Upper lobe of left lung (tissue), 6 donors: ENCODE results near the gene FSIP2. TPM values are rescaled to one million over a fixed set of nuclear protein-coding genes. Genes with fewer than 3 reads are reported as not detected.

Experiments
- ATAC-seq, 2 donors: fragments of 200-7000 bp; cut with Tn5 transposase; one replicate each; pipeline ENCODE4 v1.9.1; 2022; ENCODE audit warnings: mild to moderate bottlenecking in 2 of 2, moderate library complexity in 2 of 2; ENCODE audit not compliant: low FRiP score in 2 of 2
- DNase-seq, 2 donors: peaks; one replicate each; pipeline ENCODE4 v3.0.0-alpha.2; 2019 to 2020
- H3K27ac ChIP-seq, 4 donors: fragments of 200-600 bp; sonication (generic); one replicate each; pipeline ENCODE4 v1.5.1; 2016 to 2019
- H3K27me3 ChIP-seq, 4 donors: fragments of 200-600 bp; sonication (generic); one replicate each; pipeline ENCODE4 v1.5.1; 2017 to 2019
- H3K36me3 ChIP-seq, 4 donors: fragments of 200-600 bp; sonication (generic); one replicate each; pipeline ENCODE4 v1.5.1; 2016 to 2019
- H3K4me1 ChIP-seq, 4 donors: fragments of 200-600 bp; sonication (generic); one replicate each; pipeline ENCODE4 v1.5.1; 2018 to 2019
- H3K4me3 ChIP-seq, 4 donors: fragments of 200-600 bp; sonication (generic); one replicate each; pipeline ENCODE4 v1.5.1; 2017 to 2019; ENCODE audit warnings: mild to moderate bottlenecking in 2 of 4, moderate library complexity in 1 of 4
- H3K9me3 ChIP-seq, 4 donors: fragments of 200-600 bp; sonication (generic); one replicate each; pipeline ENCODE4 v1.5.1; 2018 to 2019
- CTCF ChIP-seq, 6 experiments: fragments of 450-650 bp in 4 of 6; fragments of 200-600 bp in 2 of 6; sonication (generic) in 2 of 6; IDR thresholded peaks; one replicate each; pipeline ENCODE4 v1.5.1; 2016 to 2019; ENCODE audit warnings: antibody characterized with exemption in 6 of 6
- EP300 ChIP-seq, 4 donors: sonication (generic); formaldehyde crosslinking; IDR thresholded peaks; one replicate each; pipeline ENCODE4 v1.5.1; 2017; ENCODE audit warnings: antibody characterized with exemption in 4 of 4, control low read depth in 2 of 4
- POLR2A ChIP-seq, 4 donors: fragments of 450-650 bp; IDR thresholded peaks; one replicate each; pipeline ENCODE4 v1.5.1; 2016 to 2017; ENCODE audit warnings: antibody characterized with exemption in 4 of 4, mild to moderate bottlenecking in 2 of 4
- POLR2AphosphoS5 ChIP-seq, 2 donors: sonication (generic); formaldehyde crosslinking; IDR thresholded peaks; one replicate each; pipeline ENCODE4 v1.5.1; 2017; ENCODE audit warnings: antibody characterized with exemption in 2 of 2
- WGBS, 2 donors: methylation state at CpG; one replicate each; pipeline ENCODE4 v1.1.5; 2017 to 2018; 5-methylcytosine and 5-hydroxymethylcytosine counted together
- total RNA-seq, 6 donors: library from RNA; depleted of rRNA in 4 of 6; stranded (reverse); fragments of >200 nt in 4 of 6; gene quantifications; one replicate each; pipeline versions ENCODE4 v1.1.0 to v1.2.1, GENCODE V29; 2016 to 2021
- donor health status: DM: no; HTN: no; CAD: no; lungs with moderate emphysema.
- donor health status: DM: no; HTN: yes; CAD: no; lungs with severe emphysema.

FSIP2 gene
- total RNA-seq, 6 donors from 2014 or later, result 0.11 to 5.2 (median 0.60) TPM

- Histone ChIP-seq H3K36me3 (no peaks in the 10 kb centered on the region), H3K27ac (no peak overlapping the region), H3K9me3 (no peaks in the 10 kb centered on the region), H3K4me3 (no peak overlapping the region), H3K27me3 (no peaks in the 10 kb centered on the region), H3K4me1 (no peaks in the 10 kb centered on the region)
- TF ChIP-seq POLR2A (IDR thresholded peaks at IDR 0.05) (no peak), EP300 (IDR thresholded peaks at IDR 0.05) (no peak), POLR2AphosphoS5 (IDR thresholded peaks at IDR 0.05) (no peak), CTCF (IDR thresholded peaks at IDR 0.05) (no peak)
- ATAC-seq, result no peak
- DNase-seq, result no peak
- WGBS, 2 donors, result 78 to 87% methylated on average over 2 of the region's 2 CpGs
Observed at GRCh38 chr2:185880396-185880795, 141.8 kb downstream of the FSIP2 start.
